ENCODE data around the gene BAIAP3.
"Not testable (repeated sequence)": the region's sequence is repeated elsewhere in the genome, so short reads cannot be mapped to it uniquely, and the experiment has no call there.

BAIAP3 gene, protein sequence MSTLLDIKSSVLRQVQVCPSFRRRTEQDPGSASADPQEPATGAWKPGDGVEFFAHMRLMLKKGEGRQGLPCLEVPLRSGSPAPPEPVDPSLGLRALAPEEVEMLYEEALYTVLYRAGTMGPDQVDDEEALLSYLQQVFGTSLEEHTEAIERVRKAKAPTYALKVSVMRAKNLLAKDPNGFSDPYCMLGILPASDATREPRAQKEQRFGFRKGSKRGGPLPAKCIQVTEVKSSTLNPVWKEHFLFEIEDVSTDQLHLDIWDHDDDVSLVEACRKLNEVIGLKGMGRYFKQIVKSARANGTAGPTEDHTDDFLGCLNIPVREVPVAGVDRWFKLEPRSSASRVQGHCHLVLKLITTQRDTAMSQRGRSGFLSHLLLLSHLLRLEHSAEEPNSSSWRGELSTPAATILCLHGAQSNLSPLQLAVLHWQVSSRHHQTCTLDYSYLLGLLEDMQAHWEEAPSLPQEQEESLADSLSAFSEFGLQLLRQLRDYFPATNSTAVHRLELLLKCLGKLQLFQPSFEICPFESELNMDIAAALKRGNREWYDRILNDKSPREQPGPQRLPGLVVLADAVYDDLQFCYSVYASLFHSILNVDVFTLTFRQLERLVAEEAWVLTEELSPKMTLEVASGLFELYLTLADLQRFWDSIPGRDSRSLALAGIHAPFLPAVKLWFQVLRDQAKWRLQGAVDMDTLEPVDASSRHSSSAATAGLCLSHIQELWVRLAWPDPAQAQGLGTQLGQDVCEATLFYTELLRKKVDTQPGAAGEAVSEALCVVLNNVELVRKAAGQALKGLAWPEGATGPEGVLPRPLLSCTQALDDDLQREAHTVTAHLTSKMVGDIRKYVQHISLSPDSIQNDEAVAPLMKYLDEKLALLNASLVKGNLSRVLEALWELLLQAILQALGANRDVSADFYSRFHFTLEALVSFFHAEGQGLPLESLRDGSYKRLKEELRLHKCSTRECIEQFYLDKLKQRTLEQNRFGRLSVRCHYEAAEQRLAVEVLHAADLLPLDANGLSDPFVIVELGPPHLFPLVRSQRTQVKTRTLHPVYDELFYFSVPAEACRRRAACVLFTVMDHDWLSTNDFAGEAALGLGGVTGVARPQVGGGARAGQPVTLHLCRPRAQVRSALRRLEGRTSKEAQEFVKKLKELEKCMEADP

GRCh38 chr16:1333149-1333812 lies at the start of gene BAIAP3:
BAIAP3 (plus strand) TSS chr16:1333645; CDS start chr16:1338550, 4,905 bp downstream.
- in situ Hi-C loops (cut with MboI; ENCODE audit: low pct_unique_long_range_greater_than_20kb, low sequenced_read_pairs), result no loop called here
- DNase-seq, result no peak

- DNase-seq, result no peak
Measured at GRCh38 chr16:1283996-1284616, 49.3 kb upstream of the BAIAP3 start.

GRCh38 chr16:1285669-1286512 lies 47.6 kb upstream of the BAIAP3 start:
- no peak for DNase-seq
- in situ Hi-C loops (cut with MboI; ENCODE audit: low pct_unique_long_range_greater_than_20kb, low sequenced_read_pairs), result no loop called here

More at GRCh38 chr16:1283996-1284616, 49.3 kb upstream of the BAIAP3 start:
- in situ Hi-C loops (cut with MboI; ENCODE audit: low pct_unique_long_range_greater_than_20kb, low sequenced_read_pairs), result no loop called here

- in situ Hi-C loops (cut with MboI; ENCODE audit: low pct_unique_long_range_greater_than_20kb, low sequenced_read_pairs), result no loop called here
- no peak for DNase-seq
Measured at GRCh38 chr16:1286513-1287094, 46.8 kb upstream of the BAIAP3 start.

GRCh38 chr16:1287982-1288670 lies 45.3 kb upstream of the BAIAP3 start:
- in situ Hi-C loops (cut with MboI; ENCODE audit: low pct_unique_long_range_greater_than_20kb, low sequenced_read_pairs), result no loop called here
- no peak for DNase-seq

- in situ Hi-C loops (cut with MboI; ENCODE audit: low pct_unique_long_range_greater_than_20kb, low sequenced_read_pairs), result no loop called here
- DNase-seq, result no peak
Measured at GRCh38 chr16:1288813-1289476, 44.5 kb upstream of the BAIAP3 start.

GRCh38 chr16:1289477-1289866 lies 44.0 kb upstream of the BAIAP3 start:
- DNase-seq, result no peak
- in situ Hi-C loops (cut with MboI; ENCODE audit: low pct_unique_long_range_greater_than_20kb, low sequenced_read_pairs), result no loop called here

DNA sequence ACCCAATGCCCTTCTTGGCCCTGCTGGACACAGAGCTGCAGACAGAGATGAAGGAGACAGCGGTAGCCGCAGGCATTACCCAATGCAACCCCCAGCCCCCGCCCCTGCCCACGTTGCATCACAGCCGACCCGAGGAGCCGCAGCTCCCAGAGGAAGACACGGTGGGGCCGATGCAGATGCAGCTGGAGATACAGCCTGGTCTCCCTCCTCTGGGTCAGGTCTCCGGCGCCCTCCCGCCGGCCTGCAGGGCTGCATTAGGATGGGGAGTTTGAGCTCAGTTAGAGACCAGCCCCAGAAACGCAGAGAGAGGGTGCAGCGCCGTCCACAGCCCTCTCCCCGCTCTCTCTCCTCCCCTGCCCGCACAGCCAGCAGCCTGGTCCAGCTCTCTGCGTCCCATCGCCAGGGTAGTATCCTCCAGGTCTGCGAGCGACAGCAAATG lies 43.4 kb upstream of the BAIAP3 start:
- in situ Hi-C loops (cut with MboI; ENCODE audit: low pct_unique_long_range_greater_than_20kb, low sequenced_read_pairs), result no loop called here
- DNase-seq, result no peak

DNA sequence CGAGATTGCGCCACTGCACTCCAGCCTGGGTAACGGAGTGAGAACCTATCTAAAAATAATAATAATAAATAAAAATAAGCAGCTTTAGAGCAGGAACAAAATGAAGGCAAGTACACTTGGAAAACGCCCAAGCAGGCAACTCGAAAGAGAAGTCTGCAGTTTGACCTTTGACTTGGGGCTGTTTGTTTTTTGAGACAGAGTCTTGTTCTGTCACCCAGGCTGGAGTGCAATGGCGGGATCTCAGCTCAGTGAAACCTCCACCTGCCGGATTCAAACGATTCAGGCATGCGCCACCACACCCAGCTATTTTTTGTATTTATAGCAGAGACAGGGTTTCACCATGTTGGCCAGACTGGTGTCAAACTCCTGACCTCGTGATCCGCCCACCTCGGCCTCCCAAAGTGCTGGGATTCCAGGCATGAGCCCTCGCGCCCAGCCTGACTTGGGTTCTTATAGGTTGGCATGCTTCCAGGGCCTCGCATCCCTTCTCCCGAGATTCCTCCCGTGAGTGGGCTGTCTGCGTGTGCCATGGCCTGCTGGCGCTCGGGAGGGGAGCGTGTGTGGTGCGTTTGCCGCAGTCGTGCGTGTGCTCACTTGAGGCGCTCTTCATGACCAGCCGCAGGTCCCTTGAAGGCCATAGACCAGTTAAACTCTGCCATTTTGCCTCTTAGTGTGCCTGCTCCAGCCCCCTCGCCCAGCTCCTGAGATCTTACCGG lies 42.4 kb upstream of the BAIAP3 start:
- DNase-seq, result no peak
- in situ Hi-C loops (cut with MboI; ENCODE audit: low pct_unique_long_range_greater_than_20kb, low sequenced_read_pairs), result no loop called here

GRCh38 chr16:1291576-1291974 lies 41.9 kb upstream of the BAIAP3 start:
- DNase-seq, result no peak
- in situ Hi-C loops (cut with MboI; ENCODE audit: low pct_unique_long_range_greater_than_20kb, low sequenced_read_pairs), result no loop called here

DNA sequence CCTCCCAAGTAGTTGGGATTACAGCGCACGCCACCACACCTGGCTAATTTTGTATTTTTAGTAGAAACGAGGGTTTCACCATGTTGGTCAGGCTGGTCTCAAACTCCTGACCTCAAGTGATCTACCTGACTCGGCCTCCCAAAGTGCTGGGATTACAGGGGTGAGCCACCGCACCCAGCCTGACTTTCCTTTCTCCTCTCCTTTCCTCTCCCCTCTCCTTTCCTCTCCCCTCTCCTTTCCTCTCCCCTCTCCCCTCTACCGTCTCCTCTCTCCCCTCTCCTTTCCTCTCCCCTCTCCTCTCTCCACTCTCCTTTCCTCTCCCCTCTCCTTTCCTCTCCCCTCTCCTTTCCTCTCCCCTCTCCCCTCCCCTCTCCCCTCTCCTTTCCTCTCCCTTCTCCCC lies 41.2 kb upstream of the BAIAP3 start:
- DNase-seq; in situ Hi-C loops (cut with MboI; ENCODE audit: low pct_unique_long_range_greater_than_20kb, low sequenced_read_pairs): not testable (repeated sequence)

- DNase-seq; in situ Hi-C loops (cut with MboI; ENCODE audit: low pct_unique_long_range_greater_than_20kb, low sequenced_read_pairs): not testable (repeated sequence)
Measured at GRCh38 chr16:1292808-1293207, 40.6 kb upstream of the BAIAP3 start.

- in situ Hi-C loops (cut with MboI; ENCODE audit: low pct_unique_long_range_greater_than_20kb, low sequenced_read_pairs), result no loop called here
- DNase-seq, result no peak
Measured at GRCh38 chr16:1293921-1294656, 39.4 kb upstream of the BAIAP3 start.

- in situ Hi-C loops (cut with MboI; ENCODE audit: low pct_unique_long_range_greater_than_20kb, low sequenced_read_pairs), result no loop called here
- no peak for DNase-seq
Measured at GRCh38 chr16:1295465-1295864, 38.0 kb upstream of the BAIAP3 start.

- in situ Hi-C loops (cut with MboI; ENCODE audit: low pct_unique_long_range_greater_than_20kb, low sequenced_read_pairs), result not testable (repeated sequence)
Measured at GRCh38 chr16:1296688-1297017, 36.8 kb upstream of the BAIAP3 start.

More at GRCh38 chr16:1296688-1297017, 36.8 kb upstream of the BAIAP3 start:
- DNase-seq, result not testable (repeated sequence)

Measured in KBM-7 (cell line).